ENCODE results near the gene DCC. TPM values are rescaled to one million over a fixed set of nuclear protein-coding genes. Genes with fewer than 3 reads are reported as not detected.

The DCC gene
- total RNA-seq, 1 donor from 2014 or later, result 0.24 TPM

- H3K9me3 Mint-ChIP-seq (ENCODE audit: unreplicated experiment), result no peaks in the 10 kb centered on the region
- no peaks in the 10 kb centered on the region for H3K27me3 Mint-ChIP-seq (ENCODE audit: unreplicated experiment)
- H3K36me3 Mint-ChIP-seq (ENCODE audit: unreplicated experiment), result no peaks in the 10 kb centered on the region
- TF ChIP-seq CTCF (IDR thresholded peaks at IDR 0.05), result no peak
- no peak overlapping the region for H3K27ac Mint-ChIP-seq (ENCODE audit: unreplicated experiment)
- no peak for DNase-seq (ENCODE audit: extremely low spot score, unreplicated experiment)
- H3K4me3 Mint-ChIP-seq (ENCODE audit: unreplicated experiment), result no peak overlapping the region
- H3K4me1 Mint-ChIP-seq (ENCODE audit: unreplicated experiment), result no peaks in the 10 kb centered on the region
Observed at GRCh38 chr18:53131001-53131400, 791.0 kb downstream of the DCC start.

- no peak overlapping the region for H3K4me3 Mint-ChIP-seq (ENCODE audit: unreplicated experiment)
- H3K4me1 Mint-ChIP-seq (ENCODE audit: unreplicated experiment), result no peaks in the 10 kb centered on the region
- H3K9me3 Mint-ChIP-seq (ENCODE audit: unreplicated experiment), result peaks cover 3% of the 10 kb centered on the region
- H3K27ac Mint-ChIP-seq (ENCODE audit: unreplicated experiment), result no peak overlapping the region
- no peaks in the 10 kb centered on the region for H3K27me3 Mint-ChIP-seq (ENCODE audit: unreplicated experiment)
- H3K36me3 Mint-ChIP-seq (ENCODE audit: unreplicated experiment), result no peaks in the 10 kb centered on the region
- no peak for TF ChIP-seq CTCF (IDR thresholded peaks at IDR 0.05)
- no peak for DNase-seq (ENCODE audit: extremely low spot score, unreplicated experiment)
Observed at GRCh38 chr18:53134711-53135110, 794.7 kb downstream of the DCC start.

- Mint-ChIP-seq H3K27ac (ENCODE audit: unreplicated experiment) (no peak overlapping the region), H3K9me3 (ENCODE audit: unreplicated experiment) (peaks cover 3% of the 10 kb centered on the region), H3K27me3 (ENCODE audit: unreplicated experiment) (no peaks in the 10 kb centered on the region), H3K4me3 (ENCODE audit: unreplicated experiment) (no peak overlapping the region), H3K4me1 (ENCODE audit: unreplicated experiment) (no peaks in the 10 kb centered on the region), H3K36me3 (ENCODE audit: unreplicated experiment) (no peaks in the 10 kb centered on the region)
- TF ChIP-seq CTCF (IDR thresholded peaks at IDR 0.05), result no peak
- DNase-seq (ENCODE audit: extremely low spot score, unreplicated experiment), result no peak
Observed at GRCh38 chr18:53135654-53136053, 795.7 kb downstream of the DCC start.

DNA sequence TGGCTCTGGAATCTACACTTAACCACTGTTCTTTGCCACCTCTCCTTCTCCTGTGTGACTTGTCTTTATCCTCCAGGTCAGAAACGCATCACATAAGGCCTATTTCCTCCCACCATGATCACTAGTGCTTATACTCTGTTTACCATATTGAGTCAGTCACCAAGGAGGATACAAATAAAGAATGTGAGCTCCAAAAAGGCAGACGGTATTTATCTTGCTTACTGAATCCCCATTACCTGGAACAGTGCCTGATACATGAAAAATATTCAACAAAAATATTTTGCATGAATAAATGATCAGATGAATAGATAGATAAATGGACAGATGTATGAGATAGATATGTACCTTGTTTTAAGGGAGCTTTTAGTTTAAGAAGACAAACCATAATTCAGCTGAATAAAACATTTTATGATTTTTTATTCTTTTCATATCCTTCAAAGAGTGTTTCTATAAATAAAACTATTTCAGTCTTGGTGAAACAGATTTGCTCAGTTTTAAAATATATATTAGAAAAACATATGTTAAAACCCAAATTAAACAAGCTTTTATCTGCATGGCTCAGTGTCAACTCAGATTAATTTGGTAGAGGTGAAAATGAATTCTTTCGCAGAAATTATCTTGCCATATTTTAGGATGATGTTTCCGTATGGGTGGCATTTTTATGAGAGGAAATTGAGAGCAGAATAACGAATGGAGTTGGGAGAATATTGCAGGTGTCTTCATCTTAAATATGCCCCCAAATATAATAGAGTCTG lies 799.9 kb downstream of the DCC start:
- DNase-seq (ENCODE audit: extremely low spot score, unreplicated experiment), result no peak
- no peaks in the 10 kb centered on the region for H3K27me3 Mint-ChIP-seq (ENCODE audit: unreplicated experiment)
- no peak overlapping the region for H3K4me3 Mint-ChIP-seq (ENCODE audit: unreplicated experiment)
- no peaks in the 10 kb centered on the region for H3K4me1 Mint-ChIP-seq (ENCODE audit: unreplicated experiment)
- TF ChIP-seq CTCF (IDR thresholded peaks at IDR 0.05), result no peak
- H3K36me3 Mint-ChIP-seq (ENCODE audit: unreplicated experiment), result no peaks in the 10 kb centered on the region
- peaks cover 6% of the 10 kb centered on the region for H3K9me3 Mint-ChIP-seq (ENCODE audit: unreplicated experiment)
- no peak overlapping the region for H3K27ac Mint-ChIP-seq (ENCODE audit: unreplicated experiment)

DNA sequence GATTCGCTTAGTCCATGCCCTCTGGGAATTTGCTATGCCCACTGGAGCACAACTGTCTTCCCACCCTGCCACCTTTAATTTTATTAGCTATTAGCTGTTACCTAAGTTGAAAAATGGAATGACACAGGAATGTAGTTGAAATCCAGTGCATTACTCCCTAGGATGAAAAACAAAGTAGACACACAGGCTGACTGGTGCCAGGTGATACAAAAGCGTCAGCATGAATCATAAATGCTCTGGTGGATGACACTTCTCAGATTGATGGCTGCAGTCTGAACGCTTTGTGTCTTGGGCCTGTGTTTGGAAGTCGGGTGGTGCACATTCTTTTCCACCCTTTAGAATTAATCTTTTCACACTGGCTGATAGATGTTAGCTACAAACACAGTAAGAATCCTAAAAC lies 802.0 kb downstream of the DCC start:
- H3K9me3 Mint-ChIP-seq (ENCODE audit: unreplicated experiment), result peaks cover 8% of the 10 kb centered on the region
- no peak overlapping the region for H3K27ac Mint-ChIP-seq (ENCODE audit: unreplicated experiment)
- DNase-seq (ENCODE audit: extremely low spot score, unreplicated experiment), result no peak
- H3K27me3 Mint-ChIP-seq (ENCODE audit: unreplicated experiment), result no peaks in the 10 kb centered on the region
- no peaks in the 10 kb centered on the region for H3K4me1 Mint-ChIP-seq (ENCODE audit: unreplicated experiment)
- no peak overlapping the region for H3K4me3 Mint-ChIP-seq (ENCODE audit: unreplicated experiment)
- TF ChIP-seq CTCF (IDR thresholded peaks at IDR 0.05), result no peak
- H3K36me3 Mint-ChIP-seq (ENCODE audit: unreplicated experiment), result no peaks in the 10 kb centered on the region
